ENCODE results near the gene ERN2. TPM values are rescaled to one million over a fixed set of nuclear protein-coding genes. Genes with fewer than 3 reads are reported as not detected.
"Not testable (repeated sequence)": the region's sequence is repeated elsewhere in the genome, so short reads cannot be mapped to it uniquely, and the experiment has no call there.

ERN2 gene
- total RNA-seq, 1 donor from 2014 or later: not detected

DNA sequence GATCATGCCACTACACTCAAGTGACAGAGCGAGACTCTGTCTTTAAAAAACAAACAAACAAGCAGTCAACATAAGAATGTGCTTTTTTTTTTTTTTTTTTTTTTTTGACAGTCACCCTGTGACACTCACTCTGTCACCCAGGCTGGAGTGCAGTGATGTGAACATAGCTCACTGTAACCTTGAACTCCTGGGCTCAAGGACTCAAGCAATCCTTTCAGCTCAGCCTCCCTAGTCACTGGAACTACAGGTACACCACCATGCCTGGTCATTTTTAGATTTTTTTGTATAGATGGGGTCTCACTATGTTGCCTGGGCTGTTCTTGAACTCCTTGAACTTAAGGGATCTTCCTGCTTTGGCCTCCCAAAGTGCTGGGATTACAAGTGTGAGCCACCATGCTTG lies 26.5 kb upstream of the ERN2 start:
- no peak for TF ChIP-seq CTCF (conservative IDR thresholded peaks at IDR 0.05)

GRCh38 chr16:23737423-23738028 lies 24.5 kb upstream of the ERN2 start:
- H3K27ac Mint-ChIP-seq (ENCODE audit: unreplicated experiment); H3K9me3 Mint-ChIP-seq; H3K36me3 Mint-ChIP-seq (ENCODE audit: low read depth); H3K4me1 Mint-ChIP-seq; DNase-seq (ENCODE audit: low read depth, low spot score); H3K4me3 Mint-ChIP-seq: not testable (repeated sequence)
- peaks cover 25% of the 10 kb centered on the region for H3K27me3 Mint-ChIP-seq (ENCODE audit: low read depth)

More for the DNA sequence above, 26.5 kb upstream of the ERN2 start:
- no peaks in the 10 kb centered on the region for H3K9me3 Mint-ChIP-seq
- no peaks in the 10 kb centered on the region for H3K36me3 Mint-ChIP-seq (ENCODE audit: low read depth)
- H3K27ac Mint-ChIP-seq (ENCODE audit: unreplicated experiment): no peak overlapping the region
- H3K4me3 Mint-ChIP-seq: no peak overlapping the region
- H3K4me1 Mint-ChIP-seq: no peaks in the 10 kb centered on the region
- H3K27me3 Mint-ChIP-seq (ENCODE audit: low read depth): peaks cover 44% of the 10 kb centered on the region
- no peak for DNase-seq (ENCODE audit: low read depth, low spot score)

- no peak for DNase-seq (ENCODE audit: low read depth, low spot score)
- no peak overlapping the region for H3K27ac Mint-ChIP-seq (ENCODE audit: unreplicated experiment)
- H3K27me3 Mint-ChIP-seq (ENCODE audit: low read depth): peaks cover 13% of the 10 kb centered on the region
- TF ChIP-seq CTCF (conservative IDR thresholded peaks at IDR 0.05): no peak
- H3K4me3 Mint-ChIP-seq: no peak overlapping the region
- peaks cover 5% of the 10 kb centered on the region for H3K4me1 Mint-ChIP-seq
- H3K9me3 Mint-ChIP-seq: no peaks in the 10 kb centered on the region
- H3K36me3 Mint-ChIP-seq (ENCODE audit: low read depth): no peaks in the 10 kb centered on the region
Observed at GRCh38 chr16:23734176-23734893, 21.3 kb upstream of the ERN2 start.

GRCh38 chr16:23729503-23730424 lies 16.7 kb upstream of the ERN2 start:
- no peak for DNase-seq (ENCODE audit: low read depth, low spot score)
- Mint-ChIP-seq H3K36me3 (ENCODE audit: low read depth) (no peaks in the 10 kb centered on the region), H3K4me1 (peaks cover 10% of the 10 kb centered on the region), H3K4me3 (no peak overlapping the region), H3K27me3 (ENCODE audit: low read depth) (no peaks in the 10 kb centered on the region), H3K9me3 (peaks cover 2% of the 10 kb centered on the region), H3K27ac (ENCODE audit: unreplicated experiment) (no peak overlapping the region)
- TF ChIP-seq CTCF (conservative IDR thresholded peaks at IDR 0.05): no peak

GRCh38 chr16:23728112-23728477 lies 15.1 kb upstream of the ERN2 start:
- TF ChIP-seq CTCF (conservative IDR thresholded peaks at IDR 0.05): no peak
- Mint-ChIP-seq H3K27ac (ENCODE audit: unreplicated experiment) (no peak overlapping the region), H3K4me1 (peaks cover 10% of the 10 kb centered on the region), H3K9me3 (peaks cover 2% of the 10 kb centered on the region), H3K36me3 (ENCODE audit: low read depth) (no peaks in the 10 kb centered on the region), H3K27me3 (ENCODE audit: low read depth) (peaks cover 2% of the 10 kb centered on the region), H3K4me3 (no peak overlapping the region)
- DNase-seq (ENCODE audit: low read depth, low spot score): no peak
